ENCODE results near the gene DIPK1A.
A peak's percentile ranks its signal among the peaks of the same experiment; 100 is the strongest.

Gene DIPK1A

GRCh38 chr1:92864131-92864530 lies 97.1 kb downstream of the DIPK1A start:
- no peaks in the 10 kb centered on the region for H3K36me3 ChIP-seq (ENCODE audit: control insufficient read depth in 2 of 2, insufficient read depth in 1 of 2, low read length in 2 of 2)
- no peaks in the 10 kb centered on the region for H3K9me3 ChIP-seq (ENCODE audit: control insufficient read depth, insufficient read depth, low read depth, low read length)
- POLR2A ChIA-PET = no interaction called here
- CTCF ChIA-PET = interaction anchor here (0.8 to 1.9 kb wide), 3 partner anchors 13 to 130 kb away, joined by 5 to 20 read pairs (median 6); no protein-coding TSS in a partner anchor
- H3K4me3 ChIP-seq (ENCODE audit: low read depth, low read length) = no peak overlapping the region
- TF ChIP-seq ZNF623 (tag by site-specific recombination; IDR thresholded peaks at IDR 0.05) (no peak), ZBTB11 (tag by site-specific recombination; conservative IDR thresholded peaks at IDR 0.05; ENCODE audit: low read depth) (no peak), ZNF580 (tag by site-specific recombination; IDR thresholded peaks at IDR 0.05) (no peak), KLF10 (tag by site-specific recombination; IDR thresholded peaks at IDR 0.05) (no peak), HIC1 (tag by site-specific recombination; IDR thresholded peaks at IDR 0.05) (no peak)
- no peaks in the 10 kb centered on the region for H3K4me1 ChIP-seq (ENCODE audit: control insufficient read depth, insufficient read depth, low read length)
- no peak overlapping the region for H3K27ac ChIP-seq (ENCODE audit: extremely low read depth, low read depth, low read length)

GRCh38 chr1:92862605-92863004 lies 98.7 kb downstream of the DIPK1A start:
- no peak for TF ChIP-seq YY1 (tag by site-specific recombination; IDR thresholded peaks at IDR 0.05)
- no peak overlapping the region for H3K4me3 ChIP-seq (ENCODE audit: low read depth, low read length)
- H3K4me1 ChIP-seq (ENCODE audit: control insufficient read depth, insufficient read depth, low read length) = no peaks in the 10 kb centered on the region
- POLR2A ChIA-PET = no interaction called here
- CTCF ChIA-PET = interaction anchor here (1.4 to 1.9 kb wide), 3 partner anchors 128 to 132 kb away, joined by 4 to 20 read pairs (median 17); no protein-coding TSS in a partner anchor
- H3K36me3 ChIP-seq (ENCODE audit: control insufficient read depth in 2 of 2, insufficient read depth in 1 of 2, low read length in 2 of 2) = no peaks in the 10 kb centered on the region
- H3K9me3 ChIP-seq (ENCODE audit: control insufficient read depth, insufficient read depth, low read depth, low read length) = no peaks in the 10 kb centered on the region
- H3K27ac ChIP-seq (ENCODE audit: extremely low read depth, low read depth, low read length) = no peak overlapping the region

- H3K27ac ChIP-seq (ENCODE audit: extremely low read depth, low read depth, low read length) = no peak overlapping the region
- CTCF ChIA-PET = interaction anchor here (0.5 to 9.2 kb wide), 66 partner anchors 8 to 1865 kb away, joined by 3 to 216 read pairs (median 5); partner anchors contain the start of genes MTF2 and RPL5
- H3K4me1 ChIP-seq (ENCODE audit: control insufficient read depth, insufficient read depth, low read length) = no peaks in the 10 kb centered on the region
- no peaks in the 10 kb centered on the region; a peak in 1 of 3 replicates for H3K36me3 ChIP-seq (ENCODE audit: control insufficient read depth in 2 of 2, insufficient read depth in 1 of 2, low read length in 2 of 2)
- H3K4me3 ChIP-seq (ENCODE audit: low read depth, low read length) = no peak overlapping the region
- POLR2A ChIA-PET = interaction anchor here (1.3 kb wide), 1 partner anchor 28 kb away, joined by 3 read pairs; no protein-coding TSS in a partner anchor
- H3K9me3 ChIP-seq (ENCODE audit: control insufficient read depth, insufficient read depth, low read depth, low read length) = no peaks in the 10 kb centered on the region
- TF ChIP-seq REPIN1 (tag by site-specific recombination; IDR thresholded peaks at IDR 0.05; ENCODE audit: low read depth) = no peak
- TF ChIP-seq ZFP37 (tag by site-specific recombination; IDR thresholded peaks at IDR 0.05) = 0 out of 2 replicates have a peak, but pooled peaks have one; percentile 3
- no peak for TF ChIP-seq ZNF548 (tag by site-specific recombination; IDR thresholded peaks at IDR 0.05)
- no peak for TF ChIP-seq ZNF747 (tag by site-specific recombination; IDR thresholded peaks at IDR 0.05)
- TF ChIP-seq ZBTB21 (tag by site-specific recombination; IDR thresholded peaks at IDR 0.05) = no peak
- TF ChIP-seq ZSCAN5A (tag by site-specific recombination; IDR thresholded peaks at IDR 0.05) = no peak
- peak; percentile 10 for TF ChIP-seq ZBTB26 (tag by site-specific recombination; optimal IDR thresholded peaks at IDR 0.05)
- TF ChIP-seq ZNF518A (tag by site-specific recombination; conservative IDR thresholded peaks at IDR 0.05; ENCODE audit: low read depth) = no peak
Measured at GRCh38 chr1:92859400-92860039, 101.7 kb downstream of the DIPK1A start.

All from HEK293 (cell line).